Endothelial cell of umbilical vein (primary cell): ENCODE data around the gene ZNF366. TPM values are rescaled to one million over a fixed set of nuclear protein-coding genes. Genes with fewer than 3 reads are reported as not detected.

ENCODE experiments used
- BruUV-seq: library from RNA; stranded (reverse); fragments of 400-500 nt; replicated peaks from 2 replicates; lab custom pipeline; 2021; lab: Mats Ljungman, UMichigan
- CTCF ChIA-PET: fragments of 300-600, 350-600 bp; sonication (Branson Sonifier 250); formaldehyde crosslinking; loops from one replicate; lab custom pipeline; 2021; ENCODE audit warnings: antibody characterized with exemption, inconsistent platforms; lab: Charles Lee
- POLR2A ChIA-PET: fragments of 300-600, 350-600 bp; sonication (Branson Sonifier 250); formaldehyde crosslinking; loops from one replicate; lab custom pipeline; 2021; ENCODE audit warnings: antibody characterized with exemption, inconsistent platforms; lab: Charles Lee
- DNase-seq: peaks from one replicate; pipeline ENCODE4 v3.0.0-alpha.2; 2011; ENCODE audit warnings: low read depth, low spot score
- FAIRE-seq: peaks from 2 replicates; lab custom pipeline; 2011; peaks lifted over from hg19 to GRCh38; lab: Jason Lieb, UNC
- H2AFZ ChIP-seq: 2 replicates; pipeline ENCODE4 v1.6.0; 2012; ENCODE audit warnings: low read depth, low read length, control low read depth, inconsistent platforms
- H3K27ac ChIP-seq: 2 replicates; pipeline ENCODE4 v1.5.1; 2011; ENCODE audit warnings: low read depth, mild to moderate bottlenecking, control low read depth, low read length, moderate library complexity; ENCODE audit not compliant: insufficient read depth
- H3K27me3 ChIP-seq, 2 experiments: 2 replicates each; pipeline versions ENCODE4 v1.6.0 to v1.6.1; 2011; ENCODE audit warnings: low read length in 2 of 2, mixed read lengths in 1 of 2; ENCODE audit not compliant: control insufficient read depth in 2 of 2, insufficient read depth in 2 of 2
- H3K36me3 ChIP-seq, 2 experiments: 2 replicates in 1 of 2; 3 replicates in 1 of 2; pipeline ENCODE4 v1.5.1; 2011; ENCODE audit warnings: low read length in 2 of 2, mild to moderate bottlenecking in 1 of 2, moderate library complexity in 1 of 2; ENCODE audit not compliant: control insufficient read depth in 2 of 2, insufficient read depth in 2 of 2; ENCODE audit errors: extremely low read depth in 1 of 2
- H3K4me1 ChIP-seq: 3 replicates; pipeline ENCODE4 v1.5.1; 2011; ENCODE audit warnings: mild to moderate bottlenecking, low read length; ENCODE audit not compliant: control insufficient read depth, insufficient read depth; ENCODE audit errors: extremely low read depth
- H3K4me2 ChIP-seq: 2 replicates; pipeline ENCODE4 v1.6.1; 2011; ENCODE audit warnings: low read length, control low read depth, mixed read lengths; ENCODE audit not compliant: insufficient read depth
- H3K4me3 ChIP-seq, 3 experiments: fragments of 200-600 bp in 1 of 3; sonication (generic), shearing (Covaris generic) in 1 of 3; replicated peaks in 1 of 3; 2 replicates each; pipeline ENCODE4 v1.5.1; 2011 to 2016; ENCODE audit warnings: control low read depth in 3 of 3, low read length in 3 of 3, mild to moderate bottlenecking in 2 of 3, inconsistent platforms in 1 of 3, low read depth in 1 of 3, moderate library complexity in 1 of 3; ENCODE audit not compliant: insufficient read depth in 1 of 3
- H3K79me2 ChIP-seq: 2 replicates; pipeline ENCODE4 v1.6.0; 2012; ENCODE audit warnings: low read length, inconsistent platforms; ENCODE audit not compliant: control insufficient read depth, insufficient read depth
- H3K9ac ChIP-seq: replicated peaks from 2 replicates; pipeline ENCODE3; 2011; ENCODE audit warnings: low read length, control low read depth; ENCODE audit not compliant: insufficient read depth; ENCODE audit errors: extremely low read depth
- H3K9me1 ChIP-seq: replicated peaks from 3 replicates; pipeline ENCODE4 v1.6.0; 2011; ENCODE audit warnings: mild to moderate bottlenecking, low read length; ENCODE audit not compliant: control insufficient read depth, insufficient read depth; ENCODE audit errors: extremely low read depth
- H3K9me3 ChIP-seq: replicated peaks from 2 replicates; pipeline ENCODE4 v1.5.1; 2012; ENCODE audit warnings: low read length, inconsistent platforms; ENCODE audit not compliant: control insufficient read depth, insufficient read depth
- H4K20me1 ChIP-seq: replicated peaks from 2 replicates; pipeline ENCODE3; 2011; ENCODE audit warnings: mild to moderate bottlenecking, low read length; ENCODE audit not compliant: control insufficient read depth, insufficient read depth; ENCODE audit errors: extremely low read depth
- CTCF ChIP-seq, 2 donors: IDR thresholded peaks; 1 replicate in 1 of 2; 2 replicates in 1 of 2; pipeline ENCODE4 v1.5.1; 2011; ENCODE audit warnings: low read length in 2 of 2, mild to moderate bottlenecking in 2 of 2, moderate library complexity in 2 of 2, control low read depth in 1 of 2, inconsistent platforms in 1 of 2, low read depth in 1 of 2; ENCODE audit not compliant: insufficient read depth in 1 of 2; ENCODE audit errors: extremely low read depth in 1 of 2
- EZH2 ChIP-seq: IDR thresholded peaks from 2 replicates; pipeline ENCODE4 v1.6.1; 2012; ENCODE audit warnings: borderline replicate concordance, low read depth, mild to moderate bottlenecking, moderate library complexity, low read length, inconsistent platforms; ENCODE audit not compliant: severe bottlenecking
- FOS ChIP-seq: IDR thresholded peaks from 2 replicates; pipeline ENCODE4 v1.6.1; 2011; ENCODE audit warnings: mild to moderate bottlenecking, low read length, moderate library complexity, borderline replicate concordance; ENCODE audit not compliant: insufficient read depth
- GATA2 ChIP-seq: IDR thresholded peaks from 2 replicates; pipeline ENCODE4 v1.7.0; 2011; ENCODE audit warnings: low read depth, mild to moderate bottlenecking, moderate library complexity, mixed read lengths, low read length; ENCODE audit not compliant: insufficient read length, insufficient read depth
- JUN ChIP-seq: IDR thresholded peaks from 2 replicates; pipeline ENCODE4 v1.6.1; 2011; ENCODE audit warnings: borderline replicate concordance, low read depth; ENCODE audit not compliant: insufficient read length, insufficient read depth
- MAX ChIP-seq: IDR thresholded peaks from 2 replicates; pipeline ENCODE4 v1.6.1; 2011; ENCODE audit not compliant: insufficient read depth, insufficient read length
- MYC ChIP-seq: IDR thresholded peaks from one replicate; pipeline ENCODE4 v1.6.1; 2011; ENCODE audit warnings: mild to moderate bottlenecking, low read depth, low read length
- POLR2A ChIP-seq: IDR thresholded peaks from 2 replicates; pipeline ENCODE4 v1.6.1; 2012; ENCODE audit warnings: low read depth, mild to moderate bottlenecking, control low read depth, low read length
- POLR2AphosphoS5 ChIP-seq: IDR thresholded peaks from 2 replicates; pipeline ENCODE4 v1.6.1; 2012; ENCODE audit warnings: low read depth, mild to moderate bottlenecking, control low read depth, low read length, moderate library complexity; ENCODE audit not compliant: insufficient read depth
- dilution Hi-C: fragments of 300-500 bp; cut with MboI; formaldehyde crosslinking; loops from one replicate; pipeline ENCODE4 v1.15.0; 2019; ENCODE audit warnings: low sequenced_read_pairs; ENCODE audit not compliant: extremely low pct_ligation_motif_present
- intact Hi-C: fragments of 100-400 bp; cut with micrococcal nuclease; formaldehyde crosslinking; loops from one replicate; pipeline ENCODE4 v1.10.0; 2022
- polyA plus RNA-seq, 4 experiments: library from polyadenylated mRNA; depleted of rRNA in 3 of 4; stranded (reverse) in 3 of 4; unstranded in 1 of 4; fragments of >200 nt; gene quantifications; 2 replicates each; pipeline versions ENCODE4 v1.2.1 to v1.2.3, GENCODE V29; 2011 to 2012; ENCODE audit warnings: missing spikeins in 1 of 4
- total RNA-seq: library from RNA; stranded (reverse); gene quantifications from 2 replicates; pipeline ENCODE4 v1.2.3, GENCODE V29; 2021

The ZNF366 gene
- total and polyA plus RNA-seq, 2 donors (not counting 3 experiments of a cell fraction or from before 2014, with no cell fraction given), result 1.3 to 4.1 TPM

- CTCF ChIA-PET, result interaction anchor here (1.2 to 1.5 kb wide), 3 partner anchors 10 to 66 kb away, joined by 3 to 6 read pairs (median 6); no protein-coding TSS in a partner anchor
These were observed 49.7 kb downstream of the ZNF366 start for GRCh38 chr5:72457491-72457890.

More at GRCh38 chr5:72457491-72457890, 49.7 kb downstream of the ZNF366 start:
- no TSS peak for BruUV-seq
- peaks cover 28% of the 10 kb centered on the region for H3K4me1 ChIP-seq
- H2AFZ ChIP-seq, result no peak overlapping the region
- DNase-seq (no peak), FAIRE-seq (no peak)
- H3K9ac ChIP-seq, result no peak overlapping the region
- H4K20me1 ChIP-seq, result no peaks in the 10 kb centered on the region
- H3K9me1 ChIP-seq, result no peaks in the 10 kb centered on the region
- H3K79me2 ChIP-seq, result no peaks in the 10 kb centered on the region
- TF ChIP-seq POLR2AphosphoS5 (no peak), JUN (no peak), GATA2 (no peak), FOS (no peak), MAX (no peak), EZH2 (no peak), POLR2A (no peak), MYC (no peak), CTCF (IDR thresholded peaks at IDR 0.05; ENCODE audit: extremely low read depth in 1 of 2, insufficient read depth in 1 of 2, low read depth in 1 of 2, low read length in 2 of 2) (no peak)
- H3K9me3 ChIP-seq, result no peaks in the 10 kb centered on the region
- H3K27ac ChIP-seq, result no peak overlapping the region
- no peak overlapping the region for H3K4me2 ChIP-seq
- intact Hi-C loops, result no loop called here
- POLR2A ChIA-PET, result no interaction called here
- no peak overlapping the region for H3K4me3 ChIP-seq
- H3K27me3 ChIP-seq, result no peaks in the 10 kb centered on the region
- dilution Hi-C loops, result no loop called here
- H3K36me3 ChIP-seq, result no peaks in the 10 kb centered on the region
